Left lobe of liver (tissue), 2 donors: ENCODE measurements around the gene EPB41L3. TPM values are rescaled to one million over a fixed set of nuclear protein-coding genes. Genes with fewer than 3 reads are reported as not detected.
"Not testable (repeated sequence)": the region's sequence is repeated elsewhere in the genome, so short reads cannot be mapped to it uniquely, and the experiment has no call there.

Experiments used
- ATAC-seq: fragments of 200-7000 bp; cut with Tn5 transposase; one replicate; pipeline ENCODE4 v1.9.1; 2020; ENCODE audit warnings: mild to moderate bottlenecking, moderate library complexity
- DNase-seq: peaks from one replicate; pipeline ENCODE4 v3.0.0-alpha.2; 2020; ENCODE audit warnings: low spot score
- total RNA-seq: library from RNA; stranded (reverse); gene quantifications from one replicate; pipeline ENCODE4 v1.2.1, GENCODE V29; 2021
- donor health status: DM: no; HTN: no; CAD: no; lungs with moderate emphysema.
- donor health status: DM: no; HTN: yes; CAD: no.

EPB41L3 gene
- total RNA-seq, 1 donor from 2014 or later, result 4.0 TPM

DNA sequence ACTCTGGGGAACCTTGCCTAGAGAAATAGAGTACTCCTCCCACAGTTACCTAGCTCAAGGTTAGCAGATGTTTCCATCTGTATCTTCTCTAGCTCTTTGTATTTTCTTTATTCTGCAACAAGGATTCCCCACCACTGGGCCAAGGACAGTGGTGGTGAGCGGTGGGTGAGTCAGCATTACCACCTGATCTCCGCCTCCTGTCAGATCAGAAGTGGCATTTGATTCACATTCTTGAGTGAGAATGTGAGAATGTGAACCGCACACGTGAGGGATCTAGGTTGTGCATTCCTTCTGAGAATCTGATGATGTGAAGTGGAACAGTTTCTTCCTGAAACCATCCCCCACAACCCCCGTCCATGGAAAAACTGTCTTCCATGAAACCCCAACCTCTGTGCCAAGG, 9.0 kb downstream of the EPB41L3 start:
- ATAC-seq, result no peak
- DNase-seq, result no peak

- ATAC-seq (no peak), DNase-seq (no peak)
Observed at GRCh38 chr18:5532066-5532465, 11.7 kb downstream of the EPB41L3 start.

- ATAC-seq, result no peak
- DNase-seq, result no peak
Observed at GRCh38 chr18:5530629-5531178, 13.1 kb downstream of the EPB41L3 start.

GRCh38 chr18:5529471-5529870, 14.3 kb downstream of the EPB41L3 start:
- ATAC-seq (no peak), DNase-seq (no peak)

DNA sequence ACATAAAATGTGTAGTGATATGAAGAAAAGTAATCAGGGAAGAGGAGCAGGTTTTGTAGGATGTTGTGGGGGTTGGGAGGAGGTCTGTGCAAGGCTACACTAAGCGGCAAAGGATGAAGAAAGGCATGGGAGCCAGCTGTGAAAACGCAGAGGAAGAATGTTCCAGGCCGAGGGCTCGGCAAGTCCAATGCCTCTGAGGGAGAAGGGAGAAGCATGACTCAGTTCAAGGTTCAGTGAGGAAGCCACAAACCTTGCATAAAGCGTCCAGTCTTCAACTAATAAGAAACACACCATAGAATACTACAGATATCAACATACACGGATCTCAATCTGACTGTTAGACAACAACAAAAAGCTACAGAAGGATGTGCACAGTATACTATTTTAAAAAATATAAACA, 16.2 kb downstream of the EPB41L3 start:
- ATAC-seq (peak; percentile 28), DNase-seq (no peak)

DNA sequence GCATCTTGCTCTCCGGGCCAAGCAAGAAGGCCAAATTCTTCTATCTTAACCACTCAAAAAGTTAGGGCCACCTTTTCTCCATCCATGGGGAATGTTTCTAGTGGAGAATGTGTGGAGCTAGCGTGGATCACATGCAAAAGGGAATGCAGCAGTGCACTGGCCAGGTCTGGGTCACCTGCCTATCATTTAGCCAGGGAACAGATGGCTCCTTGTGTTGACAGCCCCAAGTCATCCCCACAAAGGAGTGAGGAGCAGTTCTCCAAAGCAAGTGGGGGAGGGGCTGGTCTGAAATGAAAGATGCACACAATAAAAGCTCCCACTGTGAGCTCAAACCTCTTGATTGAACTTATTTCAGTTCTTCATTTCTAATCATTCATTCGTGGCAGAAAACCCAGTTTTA, 19.1 kb downstream of the EPB41L3 start:
- DNase-seq, result no peak
- no peak for ATAC-seq

- ATAC-seq (no peak), DNase-seq (no peak)
Observed at GRCh38 chr18:5521000-5521399, 22.8 kb downstream of the EPB41L3 start.

- DNase-seq (no peak), ATAC-seq (no peak)
Observed at GRCh38 chr18:5520464-5520863, 23.3 kb downstream of the EPB41L3 start.

- DNase-seq, result no peak
- no peak for ATAC-seq
Observed at GRCh38 chr18:5519448-5520298, 24.1 kb downstream of the EPB41L3 start.

- no peak for DNase-seq
- no peak for ATAC-seq
Observed at GRCh38 chr18:5518899-5519371, 24.9 kb downstream of the EPB41L3 start.

DNA sequence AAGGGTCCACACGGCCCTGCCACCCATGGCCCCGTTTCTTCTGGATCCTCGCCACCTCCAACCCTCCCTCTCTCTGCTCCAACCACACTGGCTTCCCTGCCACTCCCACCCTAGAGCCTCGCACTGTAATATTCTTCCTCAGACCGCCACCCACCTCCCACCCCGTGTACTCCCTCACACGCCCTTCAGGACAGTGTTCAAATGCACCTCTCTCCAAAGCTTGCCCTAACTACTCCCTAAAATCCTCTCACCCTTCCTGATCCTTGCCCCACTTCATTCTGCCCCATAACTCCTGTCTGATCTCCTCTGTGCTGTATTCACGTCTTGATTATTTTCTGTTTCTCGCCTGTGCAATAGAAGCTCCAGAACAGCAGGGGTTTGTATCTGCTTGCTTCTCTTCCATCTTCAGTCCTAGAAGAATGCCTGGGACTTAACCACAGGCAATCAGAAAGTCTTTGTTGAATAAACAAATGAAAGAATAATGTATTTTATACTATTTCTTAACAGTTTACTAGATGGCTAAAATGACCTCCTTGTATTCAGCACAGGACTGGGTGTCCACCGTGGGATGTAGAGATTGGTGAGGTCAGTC, 25.5 kb downstream of the EPB41L3 start:
- no peak for ATAC-seq

DNA sequence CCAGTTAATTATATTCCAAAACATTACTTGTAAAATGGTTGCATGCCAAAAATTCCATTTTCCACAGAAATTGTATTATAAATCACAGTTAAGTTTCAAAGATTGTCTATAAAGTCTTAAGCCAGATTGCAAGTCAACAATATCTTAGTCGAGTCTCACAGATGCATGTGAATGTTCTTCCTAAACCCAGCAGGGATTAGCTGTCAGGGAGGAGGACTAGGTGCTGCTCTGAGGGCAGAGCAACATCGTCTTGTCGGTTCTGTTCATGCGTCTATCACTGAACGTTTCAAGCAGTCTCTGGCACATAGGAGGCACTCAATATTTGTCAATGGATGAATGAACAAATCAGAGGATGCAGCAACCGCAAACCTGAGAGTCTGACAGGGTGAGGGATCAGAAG, 27.0 kb downstream of the EPB41L3 start:
- DNase-seq (no peak), ATAC-seq (no peak)

More for the DNA sequence above, 25.5 kb downstream of the EPB41L3 start:
- no peak for DNase-seq

- DNase-seq, result no peak
- peak; percentile 24 for ATAC-seq
Observed at GRCh38 chr18:5515011-5515784, 28.6 kb downstream of the EPB41L3 start.

DNA sequence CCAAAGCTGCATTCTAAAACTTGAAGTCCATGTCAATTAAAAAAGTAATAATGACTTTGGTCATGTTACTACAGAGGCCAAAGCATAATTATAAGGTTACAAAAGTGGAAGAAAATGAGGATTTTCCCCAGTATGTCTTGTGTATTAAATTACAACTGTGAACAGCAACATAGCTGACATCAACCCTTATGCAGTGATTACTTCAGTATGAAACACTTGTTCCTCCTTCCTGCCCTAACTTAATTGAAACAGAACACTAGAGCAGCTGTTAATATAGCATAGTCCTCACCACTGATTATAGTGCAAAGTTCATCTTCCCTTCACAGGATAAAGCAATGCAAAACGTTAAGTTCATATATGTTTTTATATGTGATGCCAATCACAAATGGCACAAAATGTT, 29.9 kb downstream of the EPB41L3 start:
- no peak for DNase-seq

GRCh38 chr18:5512176-5512575, 31.6 kb downstream of the EPB41L3 start:
- no peak for DNase-seq
- ATAC-seq, result no peak

More for the DNA sequence above, 29.9 kb downstream of the EPB41L3 start:
- ATAC-seq, result no peak

DNA sequence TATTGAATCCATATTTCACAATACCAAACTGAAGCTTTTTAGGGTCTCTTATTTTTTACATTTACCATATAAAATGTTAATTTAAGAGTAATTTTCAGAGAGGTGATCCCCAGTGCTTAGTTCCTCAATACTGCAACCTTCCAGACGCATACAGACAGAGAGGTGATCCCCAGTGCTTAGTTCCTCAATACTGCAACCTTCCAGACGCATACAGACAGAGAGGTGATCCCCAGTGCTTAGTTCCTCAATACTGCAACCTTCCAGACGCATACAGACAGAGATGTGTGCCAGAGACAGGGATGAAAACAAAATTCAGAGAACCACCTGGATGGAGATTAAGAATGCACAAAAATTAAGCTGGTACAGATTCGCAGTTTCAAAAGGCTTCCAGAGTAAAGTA, 32.3 kb downstream of the EPB41L3 start:
- not testable (repeated sequence) for DNase-seq, ATAC-seq

- no peak for DNase-seq
- no peak for ATAC-seq
Observed at GRCh38 chr18:5510135-5510846, 33.5 kb downstream of the EPB41L3 start.

- ATAC-seq, result no peak
Observed at GRCh38 chr18:5508821-5509220, 35.0 kb downstream of the EPB41L3 start.

GRCh38 chr18:5507756-5508155, 36.0 kb downstream of the EPB41L3 start:
- DNase-seq, result no peak
- no peak for ATAC-seq

More at GRCh38 chr18:5508821-5509220, 35.0 kb downstream of the EPB41L3 start:
- DNase-seq, result no peak

GRCh38 chr18:5506174-5506573, 37.6 kb downstream of the EPB41L3 start:
- ATAC-seq (no peak), DNase-seq (no peak)

DNA sequence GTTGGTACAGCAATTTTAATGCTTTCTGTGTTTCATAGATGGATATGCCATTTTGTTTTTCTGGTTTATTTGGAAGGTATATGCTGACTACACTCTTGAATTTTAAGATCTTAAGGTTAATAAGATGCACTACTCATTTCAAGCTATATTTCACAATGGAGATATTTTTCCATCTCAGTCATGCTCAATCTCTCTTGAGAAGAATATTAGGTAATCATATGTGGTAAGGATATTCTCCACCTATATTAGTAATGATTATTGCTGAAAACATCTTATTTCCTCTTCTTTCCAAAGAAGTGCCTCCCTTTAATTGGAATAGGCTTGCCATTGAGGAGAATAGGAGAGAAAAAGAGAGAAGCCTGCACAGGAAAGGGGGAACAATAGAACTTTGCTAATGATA, 40.1 kb downstream of the EPB41L3 start:
- DNase-seq (no peak), ATAC-seq (no peak)
